NCI-H446 treated with DMSO at 0.1 percent for 48 hours (cell line): ENCODE measurements around the gene PGGT1B.
A peak's percentile ranks its signal among the peaks of the same experiment; 100 is the strongest.
"Not testable (repeated sequence)": the region's sequence is repeated elsewhere in the genome, so short reads cannot be mapped to it uniquely, and the experiment has no call there.

Experiments
- DNase-seq: peaks from one replicate; lab custom pipeline; 2025; lab: John Stamatoyannopoulos, UW

The PGGT1B gene

DNA sequence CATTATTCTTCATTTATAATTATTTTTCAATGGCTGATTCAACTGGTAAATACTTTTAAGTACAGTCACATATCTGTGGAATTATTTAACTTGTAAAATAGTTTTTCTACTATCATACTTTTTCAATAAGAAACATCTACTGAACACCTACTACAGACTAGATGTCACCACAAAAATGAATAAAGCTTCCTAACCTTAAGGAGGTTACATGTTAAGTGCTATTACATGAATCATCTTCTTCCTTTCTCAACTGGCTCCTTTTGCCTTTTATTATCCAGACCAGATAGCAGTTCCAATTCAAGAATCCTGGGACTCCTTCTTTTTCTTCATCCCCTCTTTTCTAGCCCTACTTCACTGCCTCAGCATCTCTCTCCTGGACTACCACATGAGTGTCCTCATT lies 4.7 kb downstream of the PGGT1B start:
- DNase-seq, result no peak

DNA sequence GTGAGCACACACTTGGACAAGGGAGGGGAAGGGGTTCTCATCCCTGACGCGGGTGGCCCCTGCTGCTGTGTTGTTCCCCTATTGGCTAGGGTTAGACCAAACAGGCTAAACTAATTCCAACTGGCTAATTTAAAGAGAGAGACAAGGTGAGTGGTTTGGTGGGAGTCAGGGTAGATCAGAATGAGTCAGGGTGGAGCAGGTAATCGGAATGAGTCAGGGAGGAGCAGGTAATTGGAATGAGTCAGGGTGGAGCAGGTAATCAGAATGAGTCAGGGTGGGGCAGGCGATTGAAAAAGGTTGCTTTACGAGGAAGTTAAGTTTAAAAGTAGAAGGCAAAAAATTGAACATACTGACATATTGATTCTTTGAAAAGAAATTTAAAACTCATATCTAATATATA lies 13.3 kb downstream of the PGGT1B start:
- not testable (repeated sequence) for DNase-seq

DNA sequence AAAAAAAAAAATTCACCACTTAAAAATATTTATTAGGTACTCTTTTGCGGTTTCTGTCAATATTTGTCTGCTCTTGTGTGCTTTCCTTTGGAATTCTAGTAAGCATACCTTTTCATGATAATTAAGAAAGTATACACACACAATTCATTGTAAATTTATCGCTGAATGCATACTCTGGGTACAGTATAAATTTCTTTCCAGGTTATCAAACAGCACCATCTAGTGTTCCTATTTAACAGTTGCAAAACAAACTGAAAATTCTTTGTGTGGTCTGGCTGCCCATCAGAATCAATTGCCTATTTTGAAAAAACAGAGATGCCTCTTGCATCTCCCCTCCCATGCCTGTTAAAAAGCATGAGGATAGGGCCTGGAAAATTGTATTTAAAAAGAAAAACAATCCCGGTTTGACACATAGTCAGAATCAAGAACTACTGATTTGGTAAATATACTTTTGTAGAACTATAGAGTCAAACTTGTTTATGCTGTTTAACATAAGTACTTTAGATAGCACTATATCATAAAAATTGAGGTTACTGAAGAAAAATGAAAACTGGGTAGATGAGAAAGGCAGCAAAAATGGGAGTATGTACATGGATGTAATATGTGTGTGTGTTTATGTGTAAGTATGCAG lies 16.2 kb downstream of the PGGT1B start:
- DNase-seq, result peak; percentile 45

DNA sequence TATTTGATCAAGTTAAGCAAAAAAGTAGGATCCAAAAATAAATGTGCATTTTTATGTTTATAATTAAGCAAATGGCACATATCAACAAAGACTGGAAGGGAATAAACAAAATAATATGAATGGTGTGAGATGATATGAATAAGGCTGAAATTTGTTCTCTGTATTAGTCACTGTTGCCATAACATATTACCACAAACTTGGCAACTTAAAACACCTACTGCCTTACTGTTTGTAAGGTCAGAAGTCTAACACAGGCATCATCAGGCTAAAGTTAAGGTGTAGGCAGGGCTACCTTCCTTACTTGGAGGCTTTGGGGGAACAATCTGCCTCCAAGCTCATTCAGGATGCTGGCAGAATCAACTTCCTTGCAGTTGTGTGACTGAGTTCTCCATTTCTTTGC lies 19.3 kb downstream of the PGGT1B start:
- no peak for DNase-seq

DNA sequence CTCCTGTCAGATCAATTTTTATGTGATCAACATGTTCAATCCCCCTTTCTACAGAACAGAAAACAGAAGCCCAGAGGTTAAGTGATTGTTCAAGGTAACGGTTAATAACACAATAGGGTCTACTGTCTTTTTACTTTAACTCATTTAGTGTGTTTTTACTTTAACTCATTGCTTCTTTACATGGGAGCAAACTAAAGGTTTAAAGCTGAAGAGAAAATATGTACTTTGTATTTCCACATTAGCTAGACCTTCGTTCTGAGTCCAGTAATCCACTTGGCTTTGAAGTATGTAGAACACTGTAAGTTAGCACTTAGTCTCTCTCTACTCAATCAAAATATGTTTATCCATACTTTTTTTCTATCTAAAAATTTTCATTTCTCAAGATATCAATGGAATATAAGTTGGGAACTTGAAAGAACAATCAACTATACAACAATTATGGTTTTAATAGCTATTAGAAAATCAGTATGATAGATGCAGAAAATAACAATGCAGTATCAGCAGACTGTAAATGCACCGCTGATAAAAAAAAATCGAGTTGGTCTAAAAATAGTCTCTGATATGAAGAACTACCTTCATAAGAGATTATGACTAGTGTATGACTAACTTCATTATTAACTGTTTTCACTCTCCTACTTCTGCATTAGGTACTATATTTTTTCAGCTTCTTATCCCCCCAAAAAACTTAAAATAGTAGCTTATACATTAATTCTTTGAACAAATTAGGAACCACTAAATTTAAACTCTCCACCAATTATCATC lies 20.6 kb downstream of the PGGT1B start:
- DNase-seq, result no peak

DNA sequence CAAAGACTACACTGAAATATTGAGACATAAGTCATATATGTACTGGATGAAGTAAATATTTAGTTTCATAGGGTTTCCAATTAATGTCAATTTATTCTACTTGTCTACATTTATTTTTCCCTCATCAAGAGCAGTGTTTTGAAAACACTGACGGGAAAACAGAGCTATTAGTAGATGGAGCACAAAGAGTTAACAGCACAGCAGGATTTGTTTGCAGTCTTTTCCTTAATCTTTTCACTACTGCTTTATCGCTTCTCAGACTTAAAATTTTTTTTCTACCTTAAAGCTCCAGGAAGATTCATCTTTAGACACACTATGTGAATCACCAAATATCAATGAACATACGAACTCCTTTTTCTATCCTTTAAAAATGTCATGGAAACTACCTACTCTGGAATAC lies 25.6 kb downstream of the PGGT1B start:
- DNase-seq, result no peak

DNA sequence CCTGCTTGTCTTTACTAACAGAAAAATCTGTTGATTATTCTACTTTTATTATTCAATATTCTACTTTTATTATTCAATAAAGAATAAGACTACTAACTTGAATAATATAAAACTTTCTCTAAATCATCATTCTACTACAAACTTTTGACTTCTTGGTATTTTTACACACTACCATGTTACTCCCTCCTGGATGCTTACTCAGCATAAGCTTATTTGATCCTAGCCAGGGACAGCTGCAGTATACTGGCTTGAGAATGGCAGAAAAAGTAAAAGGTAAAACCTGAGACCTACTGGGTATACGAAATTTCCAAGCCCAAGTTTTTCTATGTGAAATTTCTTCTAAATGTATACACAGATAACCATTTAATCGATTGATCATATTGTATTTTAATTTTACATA lies 26.1 kb downstream of the PGGT1B start:
- DNase-seq, result no peak

DNA sequence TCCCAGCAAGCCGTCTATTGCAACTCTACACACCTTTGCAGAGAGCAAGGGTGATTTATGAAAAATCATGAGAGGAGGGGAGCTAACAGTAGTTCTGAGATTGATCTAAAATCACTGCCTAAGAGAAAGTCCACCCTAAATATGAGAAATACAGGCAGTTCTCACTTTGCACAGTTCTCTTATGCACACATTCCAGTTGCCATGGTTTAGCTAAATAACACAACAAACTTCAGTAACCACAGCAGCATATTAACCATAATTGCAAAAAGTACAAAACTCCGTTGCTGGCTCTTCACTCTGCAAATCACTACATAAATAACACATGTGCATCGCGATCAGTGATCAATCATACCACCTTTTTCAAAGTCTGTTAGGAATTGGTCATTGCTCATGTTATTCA lies 31.1 kb downstream of the PGGT1B start:
- no peak for DNase-seq

DNA sequence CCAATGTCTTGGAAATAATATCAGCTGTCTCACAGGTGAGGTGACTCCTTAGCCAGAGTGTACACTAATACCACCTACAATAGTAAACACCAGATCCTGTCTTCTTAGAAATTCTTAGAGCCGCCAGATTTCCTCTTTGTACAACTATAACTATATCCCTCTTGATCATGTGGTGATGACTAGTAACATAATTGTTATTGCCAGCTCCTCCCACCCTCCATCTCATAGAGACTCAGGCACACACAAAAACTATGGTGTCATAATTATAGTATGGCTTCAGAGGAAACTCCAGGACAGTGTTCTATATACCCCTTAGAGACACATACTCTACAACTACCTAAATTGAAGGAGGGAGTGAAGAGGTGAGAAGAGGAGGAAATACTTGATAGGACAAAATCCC lies 33.1 kb downstream of the PGGT1B start:
- no peak for DNase-seq

DNA sequence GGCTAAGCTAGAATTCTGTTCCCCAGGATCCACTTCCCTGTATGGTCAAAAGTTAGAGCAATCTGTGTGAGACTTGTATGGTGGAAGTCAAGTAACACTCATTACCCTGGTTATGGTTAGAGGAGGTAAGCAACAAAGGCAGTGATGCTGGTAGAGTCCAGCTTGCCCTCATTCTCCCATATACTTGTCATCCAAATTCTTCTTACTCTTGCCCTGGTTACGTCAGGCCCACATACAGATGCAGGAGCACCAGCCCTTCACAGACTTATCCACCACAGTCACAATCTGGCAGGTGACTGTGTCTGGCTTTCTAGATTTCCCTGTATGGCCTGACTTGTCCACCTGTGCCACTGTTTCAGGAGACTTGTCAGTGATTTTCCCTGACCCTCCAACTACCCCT lies 35.4 kb downstream of the PGGT1B start:
- no peak for DNase-seq

DNA sequence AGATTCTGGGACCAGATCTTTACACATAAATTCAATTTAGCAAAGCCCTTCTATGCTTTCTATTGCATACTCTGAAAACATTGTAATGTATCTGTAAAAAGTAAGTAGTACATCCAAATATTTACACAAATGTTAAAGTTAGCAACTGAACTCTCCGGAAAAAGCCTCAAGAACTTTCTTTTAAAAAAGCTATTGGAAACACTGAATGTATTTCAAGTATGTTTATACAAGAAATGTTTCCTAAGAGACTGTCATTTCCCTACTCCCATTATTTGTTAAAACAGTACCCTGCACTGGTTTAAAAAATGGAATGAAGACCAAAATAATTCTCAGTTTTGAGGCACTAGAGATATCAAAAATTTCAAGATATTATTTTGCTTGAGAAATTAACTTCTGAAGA lies 48.1 kb downstream of the PGGT1B start:
- DNase-seq, result no peak

DNA sequence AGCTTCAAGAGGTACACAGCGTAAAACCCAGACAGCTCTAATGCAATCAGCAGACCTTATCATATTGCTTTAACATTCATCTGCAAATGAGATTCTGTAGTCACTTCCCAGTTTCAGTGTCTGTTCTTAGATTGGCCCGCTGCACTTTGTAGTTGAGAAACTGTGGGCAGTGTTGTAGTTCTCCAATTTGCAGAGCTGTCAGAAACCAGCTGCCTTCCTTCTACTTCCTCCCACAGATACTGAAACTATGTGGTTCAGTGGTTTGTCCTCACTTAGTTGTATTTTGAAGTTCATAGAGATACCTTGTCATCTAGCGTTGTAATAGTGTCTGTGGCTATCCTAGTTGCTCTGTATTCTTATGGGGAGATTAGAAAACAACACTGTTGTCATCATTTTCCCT lies 53.4 kb downstream of the PGGT1B start:
- DNase-seq, result no peak

DNA sequence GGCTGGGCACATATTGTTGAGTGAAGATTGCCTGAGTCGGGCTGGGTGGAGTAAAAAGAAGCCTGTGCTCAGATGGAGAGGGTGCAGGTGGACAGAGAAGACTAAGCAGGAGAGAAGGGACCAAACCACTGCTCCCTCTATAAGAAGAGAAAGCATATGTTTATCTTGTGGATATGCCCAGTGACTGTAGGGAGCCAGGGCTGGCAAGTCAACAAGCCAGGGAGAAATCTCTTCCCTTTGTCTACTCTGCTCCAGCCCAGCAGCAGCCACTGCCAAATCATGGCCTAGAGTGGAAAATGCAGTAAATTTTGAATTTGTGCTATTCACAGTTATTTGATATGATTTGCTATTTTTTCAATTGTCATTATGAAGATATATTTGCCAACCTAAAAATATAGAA lies 59.7 kb downstream of the PGGT1B start:
- DNase-seq, result peak; percentile 15

DNA sequence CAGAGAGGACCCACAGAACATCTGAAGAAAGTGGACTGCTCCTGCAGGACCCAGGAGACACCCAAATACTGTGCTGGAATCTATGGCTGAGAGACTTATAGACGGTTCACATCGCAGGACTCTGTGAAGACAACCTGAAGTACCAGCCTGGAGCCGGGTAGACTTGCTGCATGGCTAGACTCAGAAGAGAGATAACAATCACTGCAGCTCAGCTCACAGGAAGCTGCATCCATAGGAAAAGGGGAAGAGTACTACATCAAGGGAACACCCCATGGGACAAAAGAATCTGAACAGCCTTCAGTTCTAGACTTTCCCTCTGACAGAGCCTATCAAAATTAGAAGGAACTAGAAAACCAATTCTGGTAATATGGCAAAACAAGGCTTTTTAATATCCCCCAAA lies 66.5 kb downstream of the PGGT1B start:
- DNase-seq, result no peak

DNA sequence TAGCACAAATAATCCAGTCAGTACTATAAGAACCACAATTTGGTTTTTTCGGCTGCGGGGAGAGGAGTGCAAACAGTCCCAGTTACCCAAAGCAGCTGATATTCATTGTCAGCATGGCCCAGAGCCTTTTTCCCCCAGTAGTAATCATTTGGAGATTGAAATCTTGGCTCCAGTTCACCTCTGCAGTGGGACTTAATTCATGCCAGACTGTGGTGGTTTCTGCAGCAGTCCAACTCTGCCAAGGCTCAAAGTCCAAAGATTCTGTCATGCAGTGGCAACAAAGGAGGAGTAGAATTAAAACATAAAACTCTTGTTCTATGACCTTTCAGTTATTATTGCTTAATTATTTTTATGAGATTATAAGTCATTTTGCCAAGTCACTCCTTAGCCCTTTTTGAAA lies 68.0 kb downstream of the PGGT1B start:
- peak; percentile 86 for DNase-seq

DNA sequence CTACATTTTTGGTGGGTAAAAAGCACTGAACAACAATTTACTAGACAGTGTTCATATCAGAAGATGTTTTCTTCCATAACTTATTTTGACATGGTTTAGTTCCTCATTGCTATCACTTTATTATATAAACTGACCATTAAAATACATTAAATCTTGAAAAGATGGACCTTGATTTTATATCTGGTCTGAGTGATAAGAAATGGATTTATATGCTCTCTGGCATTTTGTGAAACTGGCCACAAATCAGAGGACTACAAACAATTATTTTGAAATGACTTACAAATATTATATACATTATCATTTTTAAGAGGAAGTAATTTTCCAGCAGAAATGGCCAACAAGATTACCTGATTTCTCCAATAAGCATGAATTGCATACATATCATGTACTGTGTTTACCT lies 69.4 kb downstream of the PGGT1B start:
- DNase-seq, result no peak

DNA sequence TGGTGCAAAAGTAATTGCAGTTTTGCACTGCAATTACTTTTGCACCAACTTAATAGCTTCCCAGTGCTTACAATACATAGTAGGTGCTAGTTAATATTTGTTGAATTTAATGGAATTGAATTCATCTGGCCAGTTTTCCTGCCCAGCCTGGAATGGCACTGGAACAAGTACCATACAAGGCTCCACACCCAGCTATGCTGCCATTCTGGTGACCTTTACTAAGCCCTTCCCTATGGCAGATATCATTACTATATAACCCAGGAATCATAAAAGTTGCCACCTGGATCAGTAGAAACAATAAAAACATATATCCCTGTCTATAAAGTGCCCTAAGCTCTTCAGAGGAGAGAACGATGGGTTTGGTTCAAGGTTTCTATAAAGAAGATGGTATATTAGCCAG lies 70.6 kb downstream of the PGGT1B start:
- no peak for DNase-seq

DNA sequence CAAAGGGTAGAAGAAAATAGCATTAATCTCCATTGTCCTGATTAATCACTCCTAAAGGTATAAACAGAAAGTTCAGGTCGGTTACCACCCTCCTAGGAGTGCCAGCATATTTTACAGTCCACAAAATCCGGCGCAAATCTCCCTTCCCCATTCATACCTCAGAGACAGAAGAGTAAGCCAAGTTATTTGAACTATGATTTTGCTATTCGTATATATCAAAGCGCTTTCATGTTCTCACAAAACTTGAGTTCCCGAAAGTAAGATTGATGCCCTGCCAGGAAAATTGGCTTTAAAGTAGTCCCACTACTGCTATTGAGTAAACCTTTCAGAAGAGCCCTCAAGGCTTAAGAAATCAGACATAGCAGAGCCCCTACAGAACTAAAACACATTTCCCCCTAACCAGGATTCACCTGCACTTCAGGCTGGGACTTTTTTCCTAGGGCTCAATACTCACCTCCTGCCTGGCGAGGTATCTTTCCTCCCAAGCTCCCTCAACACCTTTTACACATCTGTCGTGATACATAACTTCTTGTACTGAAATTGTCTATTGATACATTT lies 71.1 kb downstream of the PGGT1B start:
- DNase-seq, result no peak

DNA sequence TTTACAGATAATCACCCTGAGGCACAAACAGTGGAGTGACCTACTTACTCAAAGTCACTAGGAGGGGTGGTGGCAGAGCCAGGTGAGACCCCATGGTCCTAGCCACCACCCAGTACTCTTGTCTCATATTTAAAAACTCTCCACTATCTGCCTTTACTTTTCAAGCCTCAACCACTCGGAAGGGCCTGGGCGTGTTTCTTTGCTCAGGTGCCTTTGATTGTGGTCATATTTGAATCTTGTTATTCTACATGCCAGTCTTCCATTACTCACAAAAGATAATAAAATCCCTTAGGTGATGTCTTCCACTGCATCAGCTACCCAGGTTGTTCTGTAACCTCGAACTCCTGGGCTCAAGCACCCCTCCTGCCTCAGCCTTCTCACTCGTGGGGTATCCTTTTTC lies 72.3 kb downstream of the PGGT1B start:
- DNase-seq, result no peak

DNA sequence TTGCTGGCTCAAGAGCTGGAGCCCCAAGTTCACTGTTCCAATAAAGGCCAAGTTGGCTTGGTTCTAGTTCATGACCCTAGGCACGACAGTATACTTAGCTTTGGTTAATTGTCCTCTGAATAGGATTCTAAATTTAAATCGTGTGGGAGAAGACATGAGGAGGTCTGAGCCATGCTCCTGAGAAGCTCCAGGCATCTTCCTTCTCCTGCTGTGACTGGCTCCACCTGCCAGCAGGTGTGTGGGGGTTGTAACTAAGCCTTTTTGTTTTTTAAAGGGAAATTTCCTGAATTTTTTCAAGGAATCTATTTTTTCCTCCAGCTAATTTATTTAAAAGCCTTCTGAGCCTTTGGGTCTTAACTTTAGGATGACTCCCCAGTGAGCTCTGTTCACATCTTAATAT lies 72.8 kb downstream of the PGGT1B start:
- DNase-seq, result no peak

DNA sequence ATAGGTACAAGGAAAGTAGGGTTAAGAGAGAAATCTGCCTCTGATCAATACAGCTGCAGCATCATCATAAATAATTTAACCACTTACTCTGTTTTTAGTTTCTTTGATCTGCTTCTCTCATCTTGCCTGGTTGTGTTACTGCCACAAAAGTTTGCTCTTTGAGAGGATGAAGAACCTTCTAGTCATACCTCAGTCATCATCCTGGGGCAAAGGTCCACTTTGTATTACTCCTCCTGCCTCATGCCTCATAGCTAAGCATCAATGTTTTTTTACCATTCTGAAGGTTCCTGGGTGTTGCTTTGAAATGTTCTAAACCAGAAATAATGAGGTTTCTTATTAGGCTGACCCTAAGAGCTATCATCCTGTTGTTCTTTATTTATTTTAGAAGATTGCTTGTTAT lies 75.9 kb downstream of the PGGT1B start:
- no peak for DNase-seq

DNA sequence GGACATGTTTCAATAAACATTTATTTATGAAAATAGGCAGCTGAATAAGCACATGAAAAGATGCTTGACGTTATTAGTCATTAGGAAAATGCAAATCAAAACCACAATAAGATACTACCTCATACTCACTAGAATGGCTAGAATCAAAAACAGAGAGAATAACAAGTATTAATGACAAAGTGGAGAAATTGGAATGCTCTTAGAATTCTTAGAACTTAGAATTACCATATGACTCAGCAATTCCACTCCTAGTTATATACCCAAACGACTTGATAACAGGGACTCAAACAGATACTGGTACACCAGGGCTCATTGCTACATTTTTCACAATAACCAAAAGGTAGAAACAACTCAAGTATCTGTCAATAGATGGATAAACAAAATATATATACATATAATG lies 77.9 kb downstream of the PGGT1B start:
- DNase-seq, result no peak

DNA sequence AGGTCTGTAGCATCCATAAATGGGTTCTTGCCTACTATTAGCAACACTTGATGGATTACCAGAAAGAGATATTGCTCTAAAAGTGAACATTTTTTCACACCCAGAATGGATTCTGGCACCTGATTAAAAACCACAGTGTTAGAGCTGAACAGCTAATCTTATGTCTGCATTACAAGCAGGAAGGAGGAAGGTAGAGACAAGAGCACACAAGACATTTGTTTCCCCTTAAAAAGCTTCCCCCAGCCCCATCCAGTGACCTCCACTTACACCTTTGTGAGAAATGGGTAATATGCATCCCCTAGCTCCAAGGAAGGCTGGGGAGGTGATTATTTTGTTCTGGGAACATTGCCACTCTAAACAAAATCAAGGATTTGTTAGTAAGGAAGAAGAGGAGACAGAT lies 80.9 kb downstream of the PGGT1B start:
- DNase-seq, result no peak
